ENCODE results near the gene LAX1.
"Not testable (repeated sequence)": the region's sequence is repeated elsewhere in the genome, so short reads cannot be mapped to it uniquely, and the experiment has no call there.

The LAX1 gene

GRCh38 chr1:203781962-203782361 lies 17.0 kb downstream of the LAX1 start:
- DNase-seq (ENCODE audit: low spot score in 2 of 2) (no peak), ATAC-seq (ENCODE audit: low read depth) (no peak)
- no peaks in the 10 kb centered on the region for H3K36me3 Mint-ChIP-seq
- H3K4me3 Mint-ChIP-seq, result no peak overlapping the region
- H3K27me3 Mint-ChIP-seq, result no peaks in the 10 kb centered on the region
- H3K4me1 Mint-ChIP-seq, result no peaks in the 10 kb centered on the region
- H3K9me3 Mint-ChIP-seq, result no peaks in the 10 kb centered on the region
- no peak overlapping the region for H3K27ac Mint-ChIP-seq

DNA sequence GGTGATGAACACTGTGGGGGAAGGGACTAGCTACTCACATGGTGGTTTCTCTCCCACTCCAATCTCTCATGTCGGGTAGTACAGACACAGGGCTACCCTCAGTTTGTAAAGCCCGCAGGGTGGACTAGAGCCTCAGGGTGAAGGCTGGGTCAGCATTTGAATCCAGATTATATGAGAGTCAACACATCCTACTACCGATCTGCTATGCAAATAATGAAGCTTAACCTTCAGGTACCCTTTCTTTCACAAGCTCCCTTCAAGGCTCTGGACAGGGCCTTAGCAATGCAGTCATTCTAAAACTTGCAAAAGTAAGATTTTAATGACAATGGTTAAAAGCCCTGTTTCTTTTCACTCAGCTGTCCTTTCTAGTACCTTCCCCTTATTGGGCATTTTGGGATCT lies 25.0 kb downstream of the LAX1 start:
- Mint-ChIP-seq H3K36me3 (no peaks in the 10 kb centered on the region), H3K9me3 (no peaks in the 10 kb centered on the region), H3K27me3 (no peaks in the 10 kb centered on the region), H3K4me3 (no peak overlapping the region), H3K27ac (no peak overlapping the region), H3K4me1 (no peaks in the 10 kb centered on the region)
- DNase-seq (ENCODE audit: low spot score in 2 of 2) (no peak), ATAC-seq (ENCODE audit: low read depth) (no peak)

DNA sequence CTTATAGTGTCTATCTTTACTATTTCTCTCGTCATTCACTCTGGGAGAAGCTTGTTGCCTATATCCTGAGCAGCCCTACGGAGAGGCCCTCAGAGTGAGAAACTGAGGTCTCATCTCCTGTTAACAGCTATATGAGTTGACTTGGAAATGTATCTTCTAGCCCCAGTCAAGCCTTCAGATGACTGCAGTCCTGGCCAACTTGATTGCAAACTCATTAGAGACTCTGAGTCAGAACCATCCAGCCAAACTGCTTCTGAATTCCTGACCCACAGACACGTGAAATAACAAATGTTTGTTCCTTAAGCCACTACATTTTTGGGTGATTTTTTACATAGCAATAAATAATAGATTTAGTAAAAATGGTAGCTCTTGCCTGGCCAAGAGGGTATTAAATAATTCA lies 26.5 kb downstream of the LAX1 start:
- peaks cover 3% of the 10 kb centered on the region for H3K36me3 Mint-ChIP-seq
- ATAC-seq (ENCODE audit: low read depth) (no peak), DNase-seq (ENCODE audit: low spot score in 2 of 2) (no peak)
- H3K9me3 Mint-ChIP-seq, result no peaks in the 10 kb centered on the region
- H3K27ac Mint-ChIP-seq, result no peak overlapping the region
- H3K27me3 Mint-ChIP-seq, result no peaks in the 10 kb centered on the region
- H3K4me3 Mint-ChIP-seq, result no peak overlapping the region
- H3K4me1 Mint-ChIP-seq, result peaks cover 4% of the 10 kb centered on the region

- no peak overlapping the region for H3K4me3 Mint-ChIP-seq
- H3K36me3 Mint-ChIP-seq, result peaks cover 6% of the 10 kb centered on the region
- peaks cover 1% of the 10 kb centered on the region for H3K9me3 Mint-ChIP-seq
Observed at GRCh38 chr1:203792486-203792885, 27.5 kb downstream of the LAX1 start.

DNA sequence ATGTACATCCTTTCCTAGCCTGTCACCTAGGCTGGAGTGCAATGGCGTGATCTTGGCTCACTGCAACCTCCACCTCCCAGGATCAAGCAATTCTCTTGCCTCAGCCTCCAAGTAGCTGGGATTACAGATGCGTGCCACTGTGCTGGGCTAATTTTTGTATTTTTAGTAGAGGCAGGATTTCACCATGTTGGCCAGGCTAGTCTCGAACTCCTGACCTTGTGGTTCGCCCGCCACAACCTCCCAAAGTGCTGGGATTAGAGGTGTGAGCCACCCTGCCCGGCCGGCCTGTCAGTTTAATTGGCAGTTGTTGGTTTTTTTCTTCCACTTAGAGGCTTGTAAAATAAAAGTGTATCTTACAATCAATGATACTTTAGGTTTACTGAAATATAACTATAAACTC lies 28.6 kb downstream of the LAX1 start:
- H3K4me3 Mint-ChIP-seq; DNase-seq (ENCODE audit: low spot score in 2 of 2); ATAC-seq (ENCODE audit: low read depth); H3K9me3 Mint-ChIP-seq; H3K27me3 Mint-ChIP-seq: not testable (repeated sequence)
- H3K36me3 Mint-ChIP-seq, result peaks cover 12% of the 10 kb centered on the region
- peaks cover 19% of the 10 kb centered on the region for H3K4me1 Mint-ChIP-seq
- H3K27ac Mint-ChIP-seq, result peak overlapping the region; percentile 25

More at GRCh38 chr1:203792486-203792885, 27.5 kb downstream of the LAX1 start:
- Mint-ChIP-seq H3K4me1 (peaks cover 11% of the 10 kb centered on the region), H3K27ac (no peak overlapping the region), H3K27me3 (no peaks in the 10 kb centered on the region)
- DNase-seq (ENCODE audit: low spot score in 2 of 2) (no peak), ATAC-seq (ENCODE audit: low read depth) (no peak)

- DNase-seq (ENCODE audit: low spot score in 2 of 2) (no peak), ATAC-seq (ENCODE audit: low read depth) (no peak)
- Mint-ChIP-seq H3K27me3 (no peaks in the 10 kb centered on the region), H3K36me3 (peaks cover 12% of the 10 kb centered on the region), H3K4me1 (peaks cover 19% of the 10 kb centered on the region), H3K9me3 (peaks cover 2% of the 10 kb centered on the region), H3K4me3 (peak overlapping the region; percentile 97), H3K27ac (peak overlapping the region; percentile 93)
Observed at GRCh38 chr1:203794764-203795440, 29.9 kb downstream of the LAX1 start.

- H3K4me1 Mint-ChIP-seq, result peaks cover 19% of the 10 kb centered on the region
- H3K27me3 Mint-ChIP-seq, result no peaks in the 10 kb centered on the region
Observed at GRCh38 chr1:203795441-203796235, 30.7 kb downstream of the LAX1 start, which contains the start of the genes ZBED6 and ZC3H11A. TSS of gene ZBED6 (plus strand) at chr1:203795623. CDS start at chr1:203797523, 1,900 bp downstream. TSS of gene ZC3H11A (plus strand) at chr1:203795623. CDS start at chr1:203817071, 21,448 bp downstream.

GRCh38 chr1:203796236-203796605 lies 31.2 kb downstream of the LAX1 start:
- Mint-ChIP-seq H3K36me3 (peaks cover 12% of the 10 kb centered on the region), H3K4me1 (peaks cover 19% of the 10 kb centered on the region), H3K27ac (peak overlapping the region; percentile 93), H3K9me3 (peaks cover 2% of the 10 kb centered on the region), H3K27me3 (no peaks in the 10 kb centered on the region), H3K4me3 (peak overlapping the region; percentile 97)
- DNase-seq (ENCODE audit: low spot score in 2 of 2) (peak in 1 of 2 donors; percentile 2), ATAC-seq (ENCODE audit: low read depth) (no peak)

More at GRCh38 chr1:203795441-203796235, 30.7 kb downstream of the LAX1 start, which contains the start of the genes ZBED6 and ZC3H11A:
- DNase-seq (ENCODE audit: low spot score in 2 of 2), result peak; percentile 85 to 96
- Mint-ChIP-seq H3K36me3 (peaks cover 12% of the 10 kb centered on the region), H3K9me3 (peaks cover 2% of the 10 kb centered on the region), H3K27ac (peak within 1 kb of the TSS; percentile 93), H3K4me3 (peak within 1 kb of the TSS; percentile 97)
- ATAC-seq (ENCODE audit: low read depth), result peak; percentile 97

DNA sequence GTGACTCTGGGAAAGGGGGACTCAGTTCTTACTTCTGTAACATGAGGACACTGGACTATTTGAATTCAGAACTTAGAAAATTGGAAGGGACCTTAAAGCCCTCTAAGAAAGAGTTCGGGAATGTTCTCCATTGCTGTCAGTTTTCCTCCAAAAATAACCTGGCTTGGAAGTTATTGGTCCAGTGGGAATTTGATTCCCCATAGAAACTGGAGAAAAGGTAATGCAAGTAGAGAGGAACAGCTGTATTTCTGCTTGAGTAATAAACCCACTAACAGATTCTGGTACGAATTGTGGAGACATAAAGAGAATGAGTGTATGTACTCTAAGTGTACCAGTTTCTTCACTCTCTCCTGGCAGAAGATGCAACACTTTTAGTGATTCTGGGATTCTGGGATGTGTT lies 32.2 kb downstream of the LAX1 start:
- no peak for DNase-seq (ENCODE audit: low spot score in 2 of 2)
- H3K4me3 Mint-ChIP-seq, result peak overlapping the region; percentile 97
- H3K27ac Mint-ChIP-seq, result peak overlapping the region; percentile 52
- ATAC-seq (ENCODE audit: low read depth), result no peak
- H3K4me1 Mint-ChIP-seq, result peaks cover 20% of the 10 kb centered on the region
- H3K27me3 Mint-ChIP-seq, result no peaks in the 10 kb centered on the region
- H3K36me3 Mint-ChIP-seq, result peaks cover 12% of the 10 kb centered on the region
- peaks cover 2% of the 10 kb centered on the region for H3K9me3 Mint-ChIP-seq

DNA sequence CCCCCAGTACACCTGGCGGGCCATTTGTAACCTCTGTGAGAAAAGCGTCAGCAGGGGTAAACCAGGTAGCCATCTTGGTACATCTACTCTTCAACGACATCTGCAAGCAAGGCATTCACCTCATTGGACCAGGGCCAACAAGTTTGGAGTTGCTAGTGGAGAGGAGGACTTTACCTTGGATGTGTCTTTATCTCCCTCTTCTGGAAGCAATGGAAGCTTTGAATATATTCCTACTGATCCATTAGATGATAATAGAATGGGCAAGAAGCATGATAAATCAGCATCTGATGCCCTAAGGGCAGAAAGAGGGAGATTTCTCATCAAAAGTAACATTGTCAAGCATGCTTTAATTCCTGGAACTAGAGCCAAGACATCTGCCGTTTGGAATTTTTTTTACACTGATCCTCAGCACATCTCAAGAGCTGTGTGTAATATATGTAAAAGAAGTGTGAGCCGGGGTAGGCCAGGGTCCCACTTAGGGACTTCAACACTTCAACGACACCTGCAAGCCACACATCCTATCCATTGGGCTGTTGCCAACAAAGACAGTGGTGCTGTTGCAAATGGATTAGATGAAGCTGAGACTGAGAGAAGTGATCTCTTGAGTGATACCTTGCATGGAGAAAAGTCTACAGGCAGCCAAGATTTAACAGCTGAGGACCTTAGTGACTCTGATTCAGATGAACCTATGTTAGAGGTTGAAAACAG lies 33.1 kb downstream of the LAX1 start:
- ATAC-seq (ENCODE audit: low read depth), result no peak
- H3K27me3 Mint-ChIP-seq, result no peaks in the 10 kb centered on the region
- peak overlapping the region; percentile 52 for H3K27ac Mint-ChIP-seq
- no peak for DNase-seq (ENCODE audit: low spot score in 2 of 2)
- peaks cover 2% of the 10 kb centered on the region for H3K9me3 Mint-ChIP-seq
- H3K4me3 Mint-ChIP-seq, result no peak overlapping the region
- H3K4me1 Mint-ChIP-seq, result peaks cover 23% of the 10 kb centered on the region
- peaks cover 14% of the 10 kb centered on the region for H3K36me3 Mint-ChIP-seq

GRCh38 chr1:203799157-203799556 lies 34.2 kb downstream of the LAX1 start:
- ATAC-seq (ENCODE audit: low read depth) (no peak), DNase-seq (ENCODE audit: low spot score in 2 of 2) (no peak)
- H3K36me3 Mint-ChIP-seq, result peaks cover 19% of the 10 kb centered on the region
- H3K27ac Mint-ChIP-seq, result no peak overlapping the region
- no peak overlapping the region for H3K4me3 Mint-ChIP-seq
- peaks cover 2% of the 10 kb centered on the region for H3K9me3 Mint-ChIP-seq
- peaks cover 30% of the 10 kb centered on the region for H3K4me1 Mint-ChIP-seq
- no peaks in the 10 kb centered on the region for H3K27me3 Mint-ChIP-seq

- Mint-ChIP-seq H3K4me1 (peaks cover 34% of the 10 kb centered on the region), H3K9me3 (peaks cover 2% of the 10 kb centered on the region), H3K27ac (peak overlapping the region; percentile 28), H3K27me3 (no peaks in the 10 kb centered on the region), H3K4me3 (no peak overlapping the region), H3K36me3 (peaks cover 22% of the 10 kb centered on the region)
- DNase-seq (ENCODE audit: low spot score in 2 of 2) (no peak), ATAC-seq (ENCODE audit: low read depth) (no peak)
Observed at GRCh38 chr1:203799971-203800370, 35.0 kb downstream of the LAX1 start.

DNA sequence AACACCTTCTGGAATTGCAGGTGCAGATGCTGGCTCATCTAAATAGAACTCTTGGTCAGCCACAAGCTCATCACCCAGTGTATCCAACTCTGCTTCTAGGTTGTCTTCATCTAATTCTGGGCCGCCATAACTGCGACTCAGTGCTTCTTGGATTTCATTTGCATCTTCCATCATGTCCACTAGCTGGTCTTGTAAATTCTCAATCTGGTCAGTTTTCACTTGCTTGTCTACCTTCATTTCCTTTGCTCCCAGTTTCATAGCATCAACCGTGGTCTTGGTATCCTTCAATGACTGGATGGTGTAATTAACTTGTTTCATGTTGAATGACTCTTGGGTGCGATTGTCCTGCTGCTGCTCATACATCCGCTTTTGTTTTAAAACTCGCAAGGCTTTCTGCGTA lies 40.7 kb downstream of the LAX1 start:
- H3K4me3 Mint-ChIP-seq, result no peak overlapping the region
- H3K9me3 Mint-ChIP-seq, result no peaks in the 10 kb centered on the region
- no peak overlapping the region for H3K27ac Mint-ChIP-seq
- ATAC-seq (ENCODE audit: low read depth), result no peak
- peaks cover 24% of the 10 kb centered on the region for H3K36me3 Mint-ChIP-seq
- no peak for DNase-seq (ENCODE audit: low spot score in 2 of 2)
- H3K4me1 Mint-ChIP-seq, result peaks cover 24% of the 10 kb centered on the region
- no peaks in the 10 kb centered on the region for H3K27me3 Mint-ChIP-seq

- ATAC-seq (ENCODE audit: low read depth) (no peak), DNase-seq (ENCODE audit: low spot score in 2 of 2) (no peak)
- Mint-ChIP-seq H3K4me3 (no peak overlapping the region), H3K36me3 (peaks cover 25% of the 10 kb centered on the region), H3K9me3 (no peaks in the 10 kb centered on the region), H3K27me3 (no peaks in the 10 kb centered on the region), H3K4me1 (peaks cover 22% of the 10 kb centered on the region), H3K27ac (no peak overlapping the region)
Observed at GRCh38 chr1:203807196-203807595, 42.2 kb downstream of the LAX1 start.

All from memory B cell (primary cell).